Measurements from ENCODE around the gene GARRE1. TPM values are rescaled to one million over a fixed set of nuclear protein-coding genes. Genes with fewer than 3 reads are reported as not detected.

GARRE1 gene
- total RNA-seq, 1 donor from 2014 or later = 28.5 TPM

GRCh38 chr19:34299576-34299975 lies 45.2 kb downstream of the GARRE1 start:
- no peaks in the 10 kb centered on the region for H3K4me1 ChIP-seq
- TF ChIP-seq POLR2A (IDR thresholded peaks at IDR 0.05) (no peak), POLR2AphosphoS5 (IDR thresholded peaks at IDR 0.05; ENCODE audit: insufficient read depth in 1 of 2, low read depth in 1 of 2) (no peak), CTCF (IDR thresholded peaks at IDR 0.05) (no peak)
- H3K9me3 ChIP-seq = no peaks in the 10 kb centered on the region
- H3K36me3 ChIP-seq = peaks cover 0 to 8% of the 10 kb centered on the region in 2 donors
- no peak overlapping the region for H3K4me3 ChIP-seq
- intact Hi-C loops (cut with DNase I) = no loop called here
- H3K27me3 ChIP-seq = no peaks in the 10 kb centered on the region
- DNase-seq (ENCODE audit: extremely low spot score in 2 of 2) = no peak
- H3K27ac ChIP-seq = no peak overlapping the region

DNA sequence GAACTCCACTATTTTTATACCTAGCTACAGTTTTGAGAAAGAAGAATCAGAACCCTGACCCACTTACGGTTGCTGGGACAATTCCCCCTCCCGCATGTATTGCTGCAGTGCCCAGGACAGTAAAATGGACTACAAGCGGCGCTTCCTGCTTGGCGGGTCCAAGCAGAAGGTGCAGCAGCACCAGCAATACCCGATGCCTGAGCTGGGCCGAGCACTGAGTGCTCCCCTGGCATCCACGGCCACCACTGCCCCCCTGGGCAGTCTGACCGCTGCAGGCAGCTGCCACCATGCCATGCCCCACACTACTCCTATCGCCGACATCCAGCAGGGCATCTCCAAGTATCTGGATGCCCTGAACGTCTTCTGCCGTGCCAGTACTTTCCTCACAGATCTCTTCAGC lies 46.0 kb downstream of the GARRE1 start:
- H3K36me3 ChIP-seq = peaks cover 0 to 8% of the 10 kb centered on the region in 2 donors
- H3K4me3 ChIP-seq = no peak overlapping the region
- H3K27ac ChIP-seq = no peak overlapping the region
- H3K9me3 ChIP-seq = no peaks in the 10 kb centered on the region
- intact Hi-C loops (cut with DNase I) = no loop called here
- no peak for DNase-seq (ENCODE audit: extremely low spot score in 2 of 2)
- TF ChIP-seq CTCF (IDR thresholded peaks at IDR 0.05) (no peak), POLR2A (IDR thresholded peaks at IDR 0.05) (no peak), POLR2AphosphoS5 (IDR thresholded peaks at IDR 0.05; ENCODE audit: insufficient read depth in 1 of 2, low read depth in 1 of 2) (no peak)
- H3K27me3 ChIP-seq = no peaks in the 10 kb centered on the region
- H3K4me1 ChIP-seq = no peaks in the 10 kb centered on the region

- Histone ChIP-seq H3K27me3 (no peaks in the 10 kb centered on the region), H3K4me3 (no peak overlapping the region), H3K27ac (no peak overlapping the region), H3K36me3 (peaks cover 0 to 8% of the 10 kb centered on the region in 2 donors), H3K4me1 (no peaks in the 10 kb centered on the region), H3K9me3 (no peaks in the 10 kb centered on the region)
- intact Hi-C loops (cut with DNase I) = no loop called here
- TF ChIP-seq CTCF (IDR thresholded peaks at IDR 0.05) (no peak), POLR2A (IDR thresholded peaks at IDR 0.05) (no peak), POLR2AphosphoS5 (IDR thresholded peaks at IDR 0.05; ENCODE audit: insufficient read depth in 1 of 2, low read depth in 1 of 2) (no peak)
- no peak for DNase-seq (ENCODE audit: extremely low spot score in 2 of 2)
Measured at GRCh38 chr19:34300962-34301361, 46.6 kb downstream of the GARRE1 start.

Other genes with a start within 250 kb of the GARRE1 start
- gene LSM14A, start 82.0 kb upstream of the GARRE1 start, total RNA-seq = 179 TPM
- 201 TPM for gene GPI, start 110.6 kb downstream of the GARRE1 start, total RNA-seq
- 10.8 TPM for gene PDCD2L, start 149.8 kb downstream of the GARRE1 start, total RNA-seq
- 84.5 TPM for gene UBA2, start 173.8 kb downstream of the GARRE1 start, total RNA-seq
- 7.6 TPM for gene WTIP, start 227.2 kb downstream of the GARRE1 start, total RNA-seq

Measured in vagina (tissue), 2 donors.